Superior temporal gyrus (tissue), 1 donor: ENCODE data around the gene EBF3.

Experiments used
- DNase-seq: peaks from one replicate; pipeline ENCODE4 v3.0.0-alpha.2; 2016; ENCODE audit errors: extremely low spot score

The EBF3 gene

DNA sequence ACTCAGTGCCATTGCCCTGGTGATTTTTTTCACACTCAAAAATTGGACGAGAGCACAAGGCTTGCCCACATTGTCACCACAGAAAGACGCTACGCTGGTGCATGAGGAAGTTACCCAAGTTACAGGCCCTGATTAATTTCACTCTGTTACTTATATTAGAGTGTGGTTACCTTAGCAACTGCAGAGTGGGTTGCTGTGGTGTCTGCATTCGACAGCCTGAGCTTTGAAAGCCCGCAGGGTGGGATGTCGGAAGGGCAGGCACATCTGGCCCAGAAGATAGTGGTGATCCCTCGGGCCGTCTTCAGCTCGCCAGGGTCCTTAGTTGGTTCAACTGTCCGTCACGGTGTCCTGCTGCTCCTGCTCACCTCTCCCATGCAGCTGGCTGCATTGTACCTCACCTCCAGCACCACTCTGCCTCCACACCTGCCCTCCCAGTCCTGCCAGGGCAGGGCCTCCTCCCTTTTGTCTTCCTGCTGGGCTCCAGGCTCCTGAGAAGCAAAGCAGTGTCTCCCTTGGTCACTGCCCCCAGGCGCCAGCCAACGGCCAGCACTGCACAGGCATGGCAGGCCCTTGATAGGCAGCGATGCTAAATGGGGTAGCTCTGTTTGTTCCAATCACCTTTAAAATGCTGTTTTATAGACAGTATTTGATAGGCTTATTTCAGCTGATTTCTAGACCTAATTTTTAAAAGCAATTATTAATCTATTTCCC lies 167.2 kb downstream of the EBF3 start:
- no peak for DNase-seq

DNA sequence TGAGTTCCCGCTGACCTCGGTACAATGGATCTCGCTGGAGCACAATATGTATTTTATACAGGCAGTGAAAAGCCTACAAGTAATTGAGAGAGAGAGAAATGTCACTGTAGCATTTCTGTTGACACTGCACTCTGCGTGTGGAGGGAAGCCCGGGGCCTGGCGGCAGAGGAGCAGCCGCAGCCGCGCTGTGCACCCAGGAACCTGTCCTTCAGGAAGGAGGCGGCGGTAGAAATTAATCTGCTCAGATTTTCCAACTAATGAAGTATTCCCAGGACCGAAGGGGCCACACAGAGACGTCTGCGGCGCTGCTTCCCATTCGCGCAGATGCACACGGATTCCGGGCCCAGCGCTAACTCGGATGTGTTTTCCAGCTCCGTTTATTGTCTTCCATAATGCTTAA lies 170.1 kb downstream of the EBF3 start:
- no peak for DNase-seq

DNA sequence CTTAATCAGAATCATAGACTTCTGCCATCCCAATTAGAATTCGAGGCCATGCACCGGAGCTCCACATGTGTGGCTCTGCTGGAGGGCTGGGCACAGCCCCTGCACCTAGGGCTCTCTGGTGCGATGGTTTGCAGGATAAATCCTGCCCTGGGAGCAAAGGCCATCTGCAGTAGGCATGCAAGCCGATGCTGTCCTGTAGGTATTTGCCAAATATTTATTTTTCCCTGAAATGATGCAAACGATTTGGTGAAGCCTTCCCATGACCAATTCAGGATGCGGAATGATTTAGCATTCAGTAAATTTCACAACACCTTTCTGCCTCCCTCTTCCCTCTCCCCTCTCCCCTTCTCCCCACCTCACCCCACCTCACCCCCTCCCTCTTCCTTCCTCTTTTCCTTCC lies 170.6 kb downstream of the EBF3 start:
- DNase-seq: no peak

- no peak for DNase-seq
Observed at GRCh38 chr10:129792864-129793263, 171.2 kb downstream of the EBF3 start.

DNA sequence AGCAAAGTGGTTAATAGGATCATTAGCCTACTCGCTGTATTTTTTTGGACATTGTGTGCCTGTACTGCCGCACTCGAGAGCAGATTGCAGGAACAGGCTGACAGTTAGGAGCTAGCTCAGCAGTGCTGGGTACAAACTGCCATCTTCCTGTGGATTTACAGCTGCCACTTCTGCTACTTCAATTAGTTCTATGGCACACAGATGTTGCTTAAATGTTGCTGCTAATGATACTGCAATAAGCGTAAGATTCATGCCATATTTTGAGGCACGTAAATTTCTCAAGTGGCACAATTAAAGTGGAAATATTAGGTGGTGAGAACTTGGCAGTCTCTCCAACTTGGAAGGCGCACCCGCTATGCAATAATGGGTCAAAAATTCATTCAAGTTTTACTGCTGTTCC lies 171.9 kb downstream of the EBF3 start:
- no peak for DNase-seq

GRCh38 chr10:129790715-129791446 lies 173.2 kb downstream of the EBF3 start:
- DNase-seq: no peak

- no peak for DNase-seq
Observed at GRCh38 chr10:129788215-129788614, 175.9 kb downstream of the EBF3 start.

GRCh38 chr10:129787557-129787956 lies 176.5 kb downstream of the EBF3 start:
- no peak for DNase-seq

DNA sequence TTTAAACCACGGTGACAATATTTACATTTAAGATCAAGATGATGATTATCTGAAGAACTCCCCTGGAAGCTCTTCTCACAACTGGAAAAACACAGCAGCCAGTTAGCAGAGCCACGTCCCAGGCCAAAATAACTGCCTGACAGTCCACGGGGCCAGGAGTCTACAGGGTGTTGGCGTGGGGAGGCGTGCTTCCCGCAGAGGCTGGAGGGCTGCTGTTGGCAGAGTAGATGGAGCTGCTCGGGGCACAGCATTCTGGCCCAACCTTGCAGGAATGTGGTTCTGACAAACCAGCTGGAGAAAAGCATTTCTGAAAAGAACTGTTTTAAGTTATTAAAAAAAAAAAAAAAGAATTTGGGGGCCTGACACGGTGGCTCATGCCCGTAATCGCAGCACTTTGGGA lies 177.9 kb downstream of the EBF3 start:
- no peak for DNase-seq

GRCh38 chr10:129785536-129785981 lies 178.5 kb downstream of the EBF3 start:
- DNase-seq: no peak
